ENCODE results near the gene UBE2D2.

The UBE2D2 gene

GRCh38 chr5:139663207-139664085 is 102.3 kb downstream of the UBE2D2 start:
- FAIRE-seq = no peak

GRCh38 chr5:139664086-139664693 is 103.1 kb downstream of the UBE2D2 start:
- no peak for FAIRE-seq

GRCh38 chr5:139664727-139665351 is 103.7 kb downstream of the UBE2D2 start:
- no peak for FAIRE-seq

GRCh38 chr5:139665626-139666025 is 104.5 kb downstream of the UBE2D2 start:
- FAIRE-seq = no peak

- no peak for FAIRE-seq
Measured at GRCh38 chr5:139666551-139666950, 105.4 kb downstream of the UBE2D2 start.

- no peak for FAIRE-seq
Measured at GRCh38 chr5:139667001-139667729, 106.0 kb downstream of the UBE2D2 start.

GRCh38 chr5:139667730-139668063 is 106.6 kb downstream of the UBE2D2 start:
- FAIRE-seq = no peak

GRCh38 chr5:139668064-139668880 is 107.1 kb downstream of the UBE2D2 start:
- FAIRE-seq = no peak

GRCh38 chr5:139668924-139669661 is 108.0 kb downstream of the UBE2D2 start:
- FAIRE-seq = no peak

GRCh38 chr5:139669662-139670368 is 108.7 kb downstream of the UBE2D2 start:
- no peak for FAIRE-seq

- no peak for FAIRE-seq
Measured at GRCh38 chr5:139670369-139671095, 109.4 kb downstream of the UBE2D2 start.

GRCh38 chr5:139671096-139671841 is 110.1 kb downstream of the UBE2D2 start:
- FAIRE-seq = no peak

- no peak for FAIRE-seq
Measured at GRCh38 chr5:139675213-139675612, 114.1 kb downstream of the UBE2D2 start.

GRCh38 chr5:139675825-139676224 is 114.7 kb downstream of the UBE2D2 start:
- no peak for FAIRE-seq

- no peak for FAIRE-seq
Measured at GRCh38 chr5:139676406-139676805, 115.3 kb downstream of the UBE2D2 start.

GRCh38 chr5:139676951-139677735 is 116.0 kb downstream of the UBE2D2 start:
- FAIRE-seq = no peak
